Upper lobe of left lung (tissue), 4 donors: ENCODE results near the gene NHSL2.

Experiments used
- EP300 ChIP-seq, 4 donors: sonication (generic); formaldehyde crosslinking; IDR thresholded peaks; one replicate each; pipeline ENCODE4 v1.5.1; 2017; ENCODE audit warnings: antibody characterized with exemption in 4 of 4, control low read depth in 2 of 4
- POLR2A ChIP-seq, 4 donors: fragments of 450-650 bp; IDR thresholded peaks; one replicate each; pipeline ENCODE4 v1.5.1; 2016 to 2017; ENCODE audit warnings: antibody characterized with exemption in 4 of 4, mild to moderate bottlenecking in 2 of 4
- TF ChIP-seq, protein P1 (sequence below), 6 experiments: fragments of 450-650 bp in 4 of 6; fragments of 200-600 bp in 2 of 6; sonication (generic) in 2 of 6; IDR thresholded peaks; one replicate each; pipeline ENCODE4 v1.5.1; 2016 to 2019; ENCODE audit warnings: antibody characterized with exemption in 6 of 6

DNA sequence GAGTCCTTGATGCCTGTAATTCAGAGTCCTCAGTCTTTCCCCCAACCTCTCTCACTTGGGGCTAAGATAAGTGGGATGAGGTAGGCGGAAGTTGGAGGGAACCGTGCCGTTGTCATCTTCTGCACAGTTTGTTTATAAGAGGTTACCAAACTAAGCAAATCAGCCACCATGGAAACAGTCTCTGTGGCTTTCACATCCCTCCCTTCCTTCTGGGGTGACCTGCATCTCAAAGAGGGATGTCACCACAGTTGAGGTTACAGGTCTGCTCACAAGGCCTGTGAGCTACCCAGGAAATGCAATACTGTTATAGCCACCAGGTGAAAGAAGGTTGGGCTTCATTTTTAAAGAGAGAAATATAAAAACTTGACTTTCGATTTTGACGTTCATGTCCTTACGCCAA is 194.8 kb downstream of the NHSL2 start:
- no peak for TF ChIP-seq POLR2A (IDR thresholded peaks at IDR 0.05)
- TF ChIP-seq, protein P1, sequence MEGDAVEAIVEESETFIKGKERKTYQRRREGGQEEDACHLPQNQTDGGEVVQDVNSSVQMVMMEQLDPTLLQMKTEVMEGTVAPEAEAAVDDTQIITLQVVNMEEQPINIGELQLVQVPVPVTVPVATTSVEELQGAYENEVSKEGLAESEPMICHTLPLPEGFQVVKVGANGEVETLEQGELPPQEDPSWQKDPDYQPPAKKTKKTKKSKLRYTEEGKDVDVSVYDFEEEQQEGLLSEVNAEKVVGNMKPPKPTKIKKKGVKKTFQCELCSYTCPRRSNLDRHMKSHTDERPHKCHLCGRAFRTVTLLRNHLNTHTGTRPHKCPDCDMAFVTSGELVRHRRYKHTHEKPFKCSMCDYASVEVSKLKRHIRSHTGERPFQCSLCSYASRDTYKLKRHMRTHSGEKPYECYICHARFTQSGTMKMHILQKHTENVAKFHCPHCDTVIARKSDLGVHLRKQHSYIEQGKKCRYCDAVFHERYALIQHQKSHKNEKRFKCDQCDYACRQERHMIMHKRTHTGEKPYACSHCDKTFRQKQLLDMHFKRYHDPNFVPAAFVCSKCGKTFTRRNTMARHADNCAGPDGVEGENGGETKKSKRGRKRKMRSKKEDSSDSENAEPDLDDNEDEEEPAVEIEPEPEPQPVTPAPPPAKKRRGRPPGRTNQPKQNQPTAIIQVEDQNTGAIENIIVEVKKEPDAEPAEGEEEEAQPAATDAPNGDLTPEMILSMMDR (IDR thresholded peaks at IDR 0.05) = no peak
- TF ChIP-seq EP300 (IDR thresholded peaks at IDR 0.05) = no peak
